B cell (primary cell): Measurements from ENCODE around the gene DTX3. TPM values are rescaled to one million over a fixed set of nuclear protein-coding genes. Genes with fewer than 3 reads are reported as not detected.

Experiments
- ATAC-seq: fragments of 200-7000 bp; cut with Tn5 transposase; one replicate; pipeline ENCODE4 v1.10.0; 2021; ENCODE audit warnings: low read depth, mild to moderate bottlenecking, moderate number of reproducible peaks, moderate library complexity
- CTCF ChIA-PET: fragments of 350-600 bp; sonication (Branson Sonifier 250); formaldehyde crosslinking; loops from one replicate; lab custom pipeline; 2021; ENCODE audit warnings: antibody characterized with exemption, inconsistent platforms; lab: Charles Lee
- POLR2A ChIA-PET: fragments of 350-600 bp; sonication (Branson Sonifier 250); formaldehyde crosslinking; loops from one replicate; lab custom pipeline; 2021; ENCODE audit warnings: antibody characterized with exemption; lab: Charles Lee
- DNase-seq: peaks from one replicate; pipeline ENCODE4 v3.0.0; 2013
- H2AFZ ChIP-seq: 2 replicates; pipeline ENCODE4 v1.6.1; 2012; ENCODE audit warnings: mild to moderate bottlenecking, low read depth, low read length; ENCODE audit not compliant: insufficient read depth, poor library complexity, severe bottlenecking
- H3K27ac ChIP-seq, 2 donors: 1 replicate in 1 of 2; 2 replicates in 1 of 2; pipeline ENCODE4 v1.5.1; 2012 to 2013; ENCODE audit warnings: low read length in 2 of 2, mild to moderate bottlenecking in 2 of 2, moderate library complexity in 1 of 2
- H3K27me3 ChIP-seq, 4 experiments: fragments of 200-600 bp in 1 of 4; sonication (generic) in 1 of 4; replicated peaks in 1 of 4; 1 replicate in 2 of 4; 2 replicates in 2 of 4; pipeline versions ENCODE4 v1.6.1 to v1.7.0; 2013 to 2016; ENCODE audit warnings: low read length in 3 of 4, mild to moderate bottlenecking in 2 of 4, mixed read lengths in 1 of 4, moderate library complexity in 1 of 4; ENCODE audit not compliant: insufficient read depth in 4 of 4, control insufficient read depth in 3 of 4; ENCODE audit errors: control extremely low read depth in 1 of 4
- H3K36me3 ChIP-seq, 2 experiments: replicated peaks in 1 of 2; 1 replicate in 1 of 2; 2 replicates in 1 of 2; pipeline versions ENCODE4 v1.6.1 to v1.7.1; 2013; ENCODE audit warnings: low read length in 1 of 2; ENCODE audit not compliant: insufficient read depth in 2 of 2, control insufficient read depth in 1 of 2; ENCODE audit errors: control extremely low read depth in 1 of 2, extremely low read depth in 1 of 2
- H3K4me1 ChIP-seq, 2 donors: fragments of 200-600 bp in 1 of 2; sonication (generic) in 1 of 2; 1 replicate in 1 of 2; 2 replicates in 1 of 2; pipeline versions ENCODE4 v1.5.1 to v1.6.1; 2013 to 2017; ENCODE audit warnings: low read length in 2 of 2; ENCODE audit not compliant: control insufficient read depth in 2 of 2, insufficient read depth in 2 of 2
- H3K4me2 ChIP-seq: replicated peaks from 2 replicates; pipeline ENCODE3; 2012; ENCODE audit warnings: mild to moderate bottlenecking, low read depth, low read length; ENCODE audit not compliant: poor library complexity, severe bottlenecking
- H3K4me3 ChIP-seq, 5 experiments: fragments of 200-600 bp in 1 of 5; sonication (generic) in 1 of 5; 1 replicate in 3 of 5; 2 replicates in 2 of 5; pipeline versions ENCODE4 v1.5.1 to v1.7.0; 2011 to 2016; ENCODE audit warnings: low read length in 4 of 5, mild to moderate bottlenecking in 4 of 5, low read depth in 2 of 5, control low read depth in 1 of 5, moderate library complexity in 1 of 5; ENCODE audit not compliant: insufficient read depth in 1 of 5; ENCODE audit errors: control extremely low read depth in 1 of 5, extremely low read depth in 1 of 5
- H3K79me2 ChIP-seq: fragments of 200-600 bp; sonication (generic); one replicate; pipeline ENCODE4 v1.6.0; 2016; ENCODE audit warnings: low read length; ENCODE audit not compliant: control insufficient read depth, insufficient read depth
- H3K9ac ChIP-seq: fragments of 200-600 bp; sonication (generic); 2 replicates; pipeline ENCODE4 v1.6.1; 2017; ENCODE audit warnings: mild to moderate bottlenecking, low read length, moderate library complexity
- H3K9me3 ChIP-seq, 3 donors: one replicate each; pipeline versions ENCODE4 v1.6.1 to v1.7.1; 2013; ENCODE audit warnings: low read length in 2 of 3; ENCODE audit not compliant: control insufficient read depth in 2 of 3, insufficient read depth in 1 of 3; ENCODE audit errors: control extremely low read depth in 1 of 3
- H4K20me1 ChIP-seq: 2 replicates; pipeline ENCODE4 v1.6.0; 2012; ENCODE audit warnings: mild to moderate bottlenecking, low read length; ENCODE audit not compliant: insufficient read depth, control insufficient read depth, poor library complexity, severe bottlenecking
- H3K27ac Mint-ChIP-seq: one replicate; pipeline ENCODE4 v1.8.0; 2021; ENCODE audit warnings: mixed read lengths
- H3K27me3 Mint-ChIP-seq: one replicate; pipeline ENCODE4 v1.8.0; 2021; ENCODE audit warnings: mixed read lengths
- H3K4me1 Mint-ChIP-seq: one replicate; pipeline ENCODE4 v1.8.0; 2021; ENCODE audit warnings: mixed read lengths
- H3K4me3 Mint-ChIP-seq: one replicate; pipeline ENCODE4 v1.8.0; 2021; ENCODE audit warnings: mixed read lengths
- H3K9me3 Mint-ChIP-seq: one replicate; pipeline ENCODE4 v1.8.0; 2022; ENCODE audit warnings: mixed read lengths; ENCODE audit not compliant: insufficient read depth
- EZH2 ChIP-seq: IDR thresholded peaks from 2 replicates; pipeline ENCODE4 v1.6.1; 2012; ENCODE audit warnings: borderline replicate concordance, low read depth, mild to moderate bottlenecking, moderate library complexity, low read length; ENCODE audit not compliant: insufficient read depth, poor library complexity, severe bottlenecking
- WGBS: methylation state at CpG from one replicate; pipeline ENCODE4 v1.1.5; 2013; ENCODE audit warnings: missing lambda C conversion rate; ENCODE audit not compliant: insufficient coverage; 5-methylcytosine and 5-hydroxymethylcytosine counted together
- intact Hi-C: fragments of 100-400 bp; cut with micrococcal nuclease; formaldehyde crosslinking; loops from one replicate; pipeline ENCODE4 v1.10.0; 2022
- polyA plus RNA-seq: library from polyadenylated mRNA; depleted of rRNA; stranded (reverse); fragments of >200 nt; gene quantifications from 2 replicates; pipeline ENCODE4 v1.2.3, GENCODE V29; 2012
- total RNA-seq, 2 donors: library from RNA; stranded (reverse); fragments of 120-200 nt in 1 of 2; gene quantifications; 1 replicate in 1 of 2; 2 replicates in 1 of 2; pipeline versions ENCODE4 v1.2.3 to v1.2.4, GENCODE V29; 2013 to 2022
- TF ChIP-seq, protein P1 (sequence below): fragments of 200-600 bp; IDR thresholded peaks from one replicate; pipeline ENCODE4 v1.8.0; 2022; ENCODE audit warnings: antibody characterized with exemption, mild to moderate bottlenecking

DTX3 gene
- total and polyA plus RNA-seq, 2 donors (not counting 1 experiment from before 2014, with no cell fraction given): 3.5 to 7.3 TPM

DNA sequence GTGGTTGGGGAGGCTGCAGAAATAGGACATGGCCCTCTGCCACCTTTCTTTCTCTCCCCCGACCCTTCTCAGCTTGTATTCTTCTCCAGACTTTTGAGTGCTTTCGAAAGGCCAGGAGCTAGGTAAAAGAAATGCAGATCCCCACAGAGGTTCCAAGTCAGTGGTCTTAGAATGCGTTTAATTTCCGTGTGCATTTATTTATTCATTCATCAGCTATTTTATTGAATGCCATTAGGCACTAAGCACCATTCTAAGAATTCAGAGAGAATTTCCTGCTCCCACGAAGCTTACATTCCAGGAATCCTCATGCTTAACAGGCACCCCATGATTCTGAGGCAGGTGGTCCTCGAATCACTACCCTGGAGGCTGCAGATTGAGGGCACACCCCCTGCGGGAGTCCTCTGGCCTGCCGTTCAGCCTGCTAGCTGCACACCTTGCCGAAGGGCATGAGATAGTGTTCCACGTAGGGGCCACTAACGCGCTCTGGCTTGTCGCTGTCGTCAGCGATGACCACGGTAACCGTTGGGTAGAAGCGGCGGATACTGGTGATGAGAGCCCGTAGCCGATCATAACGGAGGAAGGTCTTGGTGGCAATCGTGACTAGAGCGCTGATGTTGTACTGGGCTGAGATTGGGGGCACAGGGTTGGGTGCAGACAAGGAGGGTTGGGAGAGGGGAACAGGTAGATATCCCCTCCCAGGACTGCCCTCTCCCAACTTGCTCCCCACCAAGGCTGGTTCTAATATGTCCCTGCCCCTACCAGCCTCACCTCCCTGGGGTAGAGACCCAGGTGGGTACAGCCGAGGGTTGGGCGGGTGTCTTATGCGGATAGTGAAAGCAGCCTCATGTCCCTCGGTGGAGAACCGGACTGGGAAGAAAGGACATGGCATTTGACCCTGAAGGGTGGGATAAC is 23.9 kb downstream of the DTX3 start:
- no peak for ATAC-seq
- H3K4me2 ChIP-seq: peak overlapping the region; percentile 74
- Mint-ChIP-seq H3K27ac (no peak overlapping the region), H3K4me3 (peak overlapping the region; percentile 57), H3K9me3 (no peaks in the 10 kb centered on the region), H3K27me3 (peaks cover 80% of the 10 kb centered on the region), H3K4me1 (peaks cover 25% of the 10 kb centered on the region)
- intact Hi-C loops: no loop called here
- no peak overlapping the region for H2AFZ ChIP-seq
- no peaks in the 10 kb centered on the region for H4K20me1 ChIP-seq
- 52% methylated on average over 15 of the region's 29 CpGs for WGBS
- TF ChIP-seq EZH2: no peak
- TF ChIP-seq, protein P1, sequence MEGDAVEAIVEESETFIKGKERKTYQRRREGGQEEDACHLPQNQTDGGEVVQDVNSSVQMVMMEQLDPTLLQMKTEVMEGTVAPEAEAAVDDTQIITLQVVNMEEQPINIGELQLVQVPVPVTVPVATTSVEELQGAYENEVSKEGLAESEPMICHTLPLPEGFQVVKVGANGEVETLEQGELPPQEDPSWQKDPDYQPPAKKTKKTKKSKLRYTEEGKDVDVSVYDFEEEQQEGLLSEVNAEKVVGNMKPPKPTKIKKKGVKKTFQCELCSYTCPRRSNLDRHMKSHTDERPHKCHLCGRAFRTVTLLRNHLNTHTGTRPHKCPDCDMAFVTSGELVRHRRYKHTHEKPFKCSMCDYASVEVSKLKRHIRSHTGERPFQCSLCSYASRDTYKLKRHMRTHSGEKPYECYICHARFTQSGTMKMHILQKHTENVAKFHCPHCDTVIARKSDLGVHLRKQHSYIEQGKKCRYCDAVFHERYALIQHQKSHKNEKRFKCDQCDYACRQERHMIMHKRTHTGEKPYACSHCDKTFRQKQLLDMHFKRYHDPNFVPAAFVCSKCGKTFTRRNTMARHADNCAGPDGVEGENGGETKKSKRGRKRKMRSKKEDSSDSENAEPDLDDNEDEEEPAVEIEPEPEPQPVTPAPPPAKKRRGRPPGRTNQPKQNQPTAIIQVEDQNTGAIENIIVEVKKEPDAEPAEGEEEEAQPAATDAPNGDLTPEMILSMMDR: no peak
- H3K9me3 ChIP-seq: peaks cover 0 to 8% (median 0%) of the 10 kb centered on the region in 3 donors
- H3K4me1 ChIP-seq: peaks cover 26 to 39% of the 10 kb centered on the region in 2 donors
- H3K27me3 ChIP-seq: peaks cover 0 to 97% (median 70%) of the 10 kb centered on the region in 4 experiments
- ChIA-PET POLR2A (no interaction called here), CTCF (interaction anchor here (0.8 to 2.3 kb wide), 3 partner anchors 9 to 44 kb away, joined by 3 to 12 read pairs (median 3); no protein-coding TSS in a partner anchor)
- H3K79me2 ChIP-seq: no peaks in the 10 kb centered on the region
- DNase-seq: peak; percentile 12
- H3K9ac ChIP-seq: no peak overlapping the region
- H3K36me3 ChIP-seq: no peaks in the 10 kb centered on the region
- H3K27ac ChIP-seq: no peak overlapping the region
- no peak overlapping the region for H3K4me3 ChIP-seq
